DOHH2 (cell line): ENCODE data around the gene RPS6KL1.

ENCODE experiments used
- EZH2phosphoT487 ChIP-seq: fragments of 200-600 bp; sonication (generic); IDR thresholded peaks from 2 replicates; pipeline ENCODE4 v1.6.1; 2017; ENCODE audit warnings: borderline replicate concordance, mild to moderate bottlenecking, antibody characterized with exemption, low read length, moderate library complexity, mixed read lengths
- TF ChIP-seq, protein P1 (sequence below): fragments of 200-600 bp; sonication (generic); IDR thresholded peaks from one replicate; pipeline ENCODE4 v1.5.1; 2014; ENCODE audit warnings: antibody characterized with exemption, mild to moderate bottlenecking, low read depth, low read length; ENCODE audit not compliant: poor library complexity, severe bottlenecking

DNA sequence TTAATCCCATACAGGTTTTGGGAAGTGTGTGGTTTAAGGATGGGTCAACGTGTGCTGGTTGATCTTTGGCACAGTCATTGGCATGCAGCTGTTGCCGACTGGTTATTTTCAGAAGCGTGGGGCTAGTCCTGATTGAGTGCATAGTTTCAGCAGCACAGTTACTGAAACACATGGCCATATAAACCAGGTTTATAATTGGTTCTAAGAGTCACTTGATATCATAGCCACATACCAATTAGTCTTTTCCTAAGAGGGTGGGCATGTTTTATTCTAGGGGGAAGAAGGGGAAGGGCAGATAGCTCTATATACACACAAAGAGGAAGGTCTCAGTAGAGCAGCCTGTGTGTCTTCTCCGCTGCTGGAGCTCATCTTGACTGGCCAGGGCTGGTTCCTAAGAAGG is 11.0 kb upstream of the RPS6KL1 start:
- TF ChIP-seq, protein P1, sequence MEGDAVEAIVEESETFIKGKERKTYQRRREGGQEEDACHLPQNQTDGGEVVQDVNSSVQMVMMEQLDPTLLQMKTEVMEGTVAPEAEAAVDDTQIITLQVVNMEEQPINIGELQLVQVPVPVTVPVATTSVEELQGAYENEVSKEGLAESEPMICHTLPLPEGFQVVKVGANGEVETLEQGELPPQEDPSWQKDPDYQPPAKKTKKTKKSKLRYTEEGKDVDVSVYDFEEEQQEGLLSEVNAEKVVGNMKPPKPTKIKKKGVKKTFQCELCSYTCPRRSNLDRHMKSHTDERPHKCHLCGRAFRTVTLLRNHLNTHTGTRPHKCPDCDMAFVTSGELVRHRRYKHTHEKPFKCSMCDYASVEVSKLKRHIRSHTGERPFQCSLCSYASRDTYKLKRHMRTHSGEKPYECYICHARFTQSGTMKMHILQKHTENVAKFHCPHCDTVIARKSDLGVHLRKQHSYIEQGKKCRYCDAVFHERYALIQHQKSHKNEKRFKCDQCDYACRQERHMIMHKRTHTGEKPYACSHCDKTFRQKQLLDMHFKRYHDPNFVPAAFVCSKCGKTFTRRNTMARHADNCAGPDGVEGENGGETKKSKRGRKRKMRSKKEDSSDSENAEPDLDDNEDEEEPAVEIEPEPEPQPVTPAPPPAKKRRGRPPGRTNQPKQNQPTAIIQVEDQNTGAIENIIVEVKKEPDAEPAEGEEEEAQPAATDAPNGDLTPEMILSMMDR, result no peak
- no peak for TF ChIP-seq EZH2phosphoT487
